ENCODE data around the gene RLBP1. TPM values are rescaled to one million over a fixed set of nuclear protein-coding genes. Genes with fewer than 3 reads are reported as not detected.

Gene RLBP1
- total and polyA plus RNA-seq, 2 of the 4 experiments (the other 2 are of a cell fraction), result not detected

GRCh38 chr15:89243691-89244573, 22.6 kb upstream of the RLBP1 start, which contains the start of gene FANCI:
Gene FANCI (plus strand): TSS chr15:89243979. CDS start chr15:89247648, 3,669 bp downstream.
- no peaks in the 10 kb centered on the region for H3K27me3 ChIP-seq (ENCODE audit: control insufficient read depth, insufficient read depth, low read length)
- H3K4me1 ChIP-seq (ENCODE audit: control insufficient read depth, insufficient read depth, low read length), result peaks cover 3% of the 10 kb centered on the region
- in situ Hi-C loops (cut with MboI; ENCODE audit: low sequenced_read_pairs) (no loop called here), intact Hi-C loops (cut with micrococcal nuclease) (loop anchor here (1.0 kb wide), 1 partner anchor 37 kb away; no protein-coding TSS in a partner anchor), dilution Hi-C loops (cut with HindIII; ENCODE audit: low sequenced_read_pairs, unreplicated experiment) (no loop called here)
- peaks cover 3% of the 10 kb centered on the region; the same call in 1 of the 2 replicates for H3K9me1 ChIP-seq (ENCODE audit: insufficient read depth, low read length)
- POLR2A ChIA-PET (ENCODE audit: unreplicated experiment), result no interaction called here
- no peaks in the 10 kb centered on the region for H4K20me1 ChIP-seq (ENCODE audit: insufficient read depth, low read length)
- H3K4me3 ChIP-seq (ENCODE audit: insufficient read depth, low read depth, low read length), result peak within 1 kb of the TSS; percentile 87
- CTCF ChIA-PET, result interaction anchor here (0.9 to 2.6 kb wide), 4 partner anchors 9 to 37 kb away, joined by 3 to 13 read pairs (median 8); no protein-coding TSS in a partner anchor
- BruUV-seq (replicated peaks), result TSS peak; percentile 56
- DNase-seq (peak; percentile 90), ATAC-seq (ENCODE audit: low read depth) (peak; percentile 99)
- H3K23ac ChIP-seq (ENCODE audit: low read depth, low read length), result peak within 1 kb of the TSS; percentile 92
- peak within 1 kb of the TSS; percentile 85 for H2BK120ac ChIP-seq (ENCODE audit: low read depth, low read length)
- H2AFZ ChIP-seq (replicated peaks; ENCODE audit: low read length, poor library complexity), result peak within 1 kb of the TSS; percentile 99
- H4K91ac ChIP-seq (ENCODE audit: insufficient read depth, low read depth, low read length), result peak within 1 kb of the TSS; percentile 90
- H3K79me1 ChIP-seq (ENCODE audit: low read depth in 1 of 2, low read length in 2 of 2), result peaks cover 19 to 25% of the 10 kb centered on the region in 2 experiments
- H4K5ac ChIP-seq (ENCODE audit: low read depth, low read length), result peak within 1 kb of the TSS; percentile 95
- WGBS, 2 experiments (ENCODE audit: extremely low coverage in 2 of 2, insufficient read length in 1 of 2), result 0% methylated on average over 25 of the region's 69 CpGs; no CpG with 5 or more reads in 1 of the 2 experiments
- H3K4me2 ChIP-seq (ENCODE audit: low read depth, low read length), result peak within 1 kb of the TSS; percentile 95
- H2BK20ac ChIP-seq (ENCODE audit: low read depth, low read length), result peak within 1 kb of the TSS; percentile 69; the same call in 1 of the 2 replicates
- no peaks in the 10 kb centered on the region for H3K9me3 ChIP-seq (ENCODE audit: control insufficient read depth, insufficient read depth, low read length)
- H3K14ac ChIP-seq (replicated peaks; ENCODE audit: low read depth, low read length), result peak within 1 kb of the TSS; percentile 96
- peak within 1 kb of the TSS; percentile 78 for H3K9ac ChIP-seq (ENCODE audit: low read depth, low read length)
- peak within 1 kb of the TSS; percentile 35 for H2BK5ac ChIP-seq (ENCODE audit: low read depth, low read length, poor library complexity, severe bottlenecking)
- H2BK15ac ChIP-seq (ENCODE audit: low read depth, low read length), result peak within 1 kb of the TSS; percentile 78; the same call in 2 of the 3 replicates
- H4K8ac ChIP-seq (ENCODE audit: low read depth in 2 of 2, low read length in 2 of 2), result peak within 1 kb of the TSS; percentile 94 to 97
- H2AK9ac ChIP-seq (replicated peaks; ENCODE audit: low read depth, low read length, poor library complexity), result peak within 1 kb of the TSS; percentile 96
- H3K56ac ChIP-seq (ENCODE audit: extremely low read depth, insufficient read depth, low read length), result peak within 1 kb of the TSS; percentile 65
- peak within 1 kb of the TSS; percentile 46 for H3K27ac ChIP-seq (ENCODE audit: insufficient read depth, low read length)
- peak within 1 kb of the TSS; percentile 48 for H2AK5ac ChIP-seq (ENCODE audit: low read depth, low read length)
- H3K4ac ChIP-seq (ENCODE audit: low read depth, low read length), result peak within 1 kb of the TSS; percentile 90
- H3K18ac ChIP-seq (ENCODE audit: low read depth, low read length), result peak within 1 kb of the TSS; percentile 72
- H3K36me3 ChIP-seq (ENCODE audit: control insufficient read depth, insufficient read depth, low read length), result no peaks in the 10 kb centered on the region
- TF ChIP-seq USF2 (IDR thresholded peaks at IDR 0.05; ENCODE audit: low read depth, low read length), result no peak
- TF ChIP-seq MAZ (IDR thresholded peaks at IDR 0.05; ENCODE audit: borderline replicate concordance, low read depth, low read length), result peak; percentile 27; the same call in 1 of the 2 replicates
- no peak for TF ChIP-seq MAFK (IDR thresholded peaks at IDR 0.05; ENCODE audit: low read depth, low read length)
- no peak; the same call in 1 of the 2 replicates for TF ChIP-seq CHD1 (IDR thresholded peaks at IDR 0.05; ENCODE audit: low read depth, low read length)
- TF ChIP-seq RCOR1 (IDR thresholded peaks at IDR 0.05; ENCODE audit: insufficient replicate concordance, low read length), result no peak
- TF ChIP-seq BHLHE40 (IDR thresholded peaks at IDR 0.05; ENCODE audit: low read depth, low read length), result peak; percentile 95
- TF ChIP-seq RFX5 (IDR thresholded peaks at IDR 0.05; ENCODE audit: low read depth, low read length), result no peak
- TF ChIP-seq RAD21 (IDR thresholded peaks at IDR 0.05; ENCODE audit: low read length), result peak; percentile 53
- TF ChIP-seq, protein P1, sequence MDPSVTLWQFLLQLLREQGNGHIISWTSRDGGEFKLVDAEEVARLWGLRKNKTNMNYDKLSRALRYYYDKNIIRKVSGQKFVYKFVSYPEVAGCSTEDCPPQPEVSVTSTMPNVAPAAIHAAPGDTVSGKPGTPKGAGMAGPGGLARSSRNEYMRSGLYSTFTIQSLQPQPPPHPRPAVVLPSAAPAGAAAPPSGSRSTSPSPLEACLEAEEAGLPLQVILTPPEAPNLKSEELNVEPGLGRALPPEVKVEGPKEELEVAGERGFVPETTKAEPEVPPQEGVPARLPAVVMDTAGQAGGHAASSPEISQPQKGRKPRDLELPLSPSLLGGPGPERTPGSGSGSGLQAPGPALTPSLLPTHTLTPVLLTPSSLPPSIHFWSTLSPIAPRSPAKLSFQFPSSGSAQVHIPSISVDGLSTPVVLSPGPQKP (IDR thresholded peaks at IDR 0.05; ENCODE audit: borderline replicate concordance, low read depth, low read length), result no peak
- TF ChIP-seq CEBPB (IDR thresholded peaks at IDR 0.05; ENCODE audit: low read depth, low read length), result no peak
- TF ChIP-seq, protein P2, sequence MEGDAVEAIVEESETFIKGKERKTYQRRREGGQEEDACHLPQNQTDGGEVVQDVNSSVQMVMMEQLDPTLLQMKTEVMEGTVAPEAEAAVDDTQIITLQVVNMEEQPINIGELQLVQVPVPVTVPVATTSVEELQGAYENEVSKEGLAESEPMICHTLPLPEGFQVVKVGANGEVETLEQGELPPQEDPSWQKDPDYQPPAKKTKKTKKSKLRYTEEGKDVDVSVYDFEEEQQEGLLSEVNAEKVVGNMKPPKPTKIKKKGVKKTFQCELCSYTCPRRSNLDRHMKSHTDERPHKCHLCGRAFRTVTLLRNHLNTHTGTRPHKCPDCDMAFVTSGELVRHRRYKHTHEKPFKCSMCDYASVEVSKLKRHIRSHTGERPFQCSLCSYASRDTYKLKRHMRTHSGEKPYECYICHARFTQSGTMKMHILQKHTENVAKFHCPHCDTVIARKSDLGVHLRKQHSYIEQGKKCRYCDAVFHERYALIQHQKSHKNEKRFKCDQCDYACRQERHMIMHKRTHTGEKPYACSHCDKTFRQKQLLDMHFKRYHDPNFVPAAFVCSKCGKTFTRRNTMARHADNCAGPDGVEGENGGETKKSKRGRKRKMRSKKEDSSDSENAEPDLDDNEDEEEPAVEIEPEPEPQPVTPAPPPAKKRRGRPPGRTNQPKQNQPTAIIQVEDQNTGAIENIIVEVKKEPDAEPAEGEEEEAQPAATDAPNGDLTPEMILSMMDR (conservative IDR thresholded peaks at IDR 0.05; ENCODE audit: low read depth, low read length), result peak; percentile 63
- TF ChIP-seq FOS (IDR thresholded peaks at IDR 0.05; ENCODE audit: low read depth, low read length), result no peak
- TF ChIP-seq MXI1 (IDR thresholded peaks at IDR 0.05; ENCODE audit: borderline replicate concordance, low read depth, low read length), result peak; percentile 92
